GM19023 (cell line): ENCODE data around the gene SENP8.

Source experiments
- ATAC-seq: cut with Tn5 transposase; IDR thresholded peaks from one replicate; pipeline ENCODE4 v1.9.1; 2021; ENCODE audit warnings: mild to moderate bottlenecking, moderate library complexity; ENCODE audit not compliant: unreplicated experiment

The SENP8 gene

DNA sequence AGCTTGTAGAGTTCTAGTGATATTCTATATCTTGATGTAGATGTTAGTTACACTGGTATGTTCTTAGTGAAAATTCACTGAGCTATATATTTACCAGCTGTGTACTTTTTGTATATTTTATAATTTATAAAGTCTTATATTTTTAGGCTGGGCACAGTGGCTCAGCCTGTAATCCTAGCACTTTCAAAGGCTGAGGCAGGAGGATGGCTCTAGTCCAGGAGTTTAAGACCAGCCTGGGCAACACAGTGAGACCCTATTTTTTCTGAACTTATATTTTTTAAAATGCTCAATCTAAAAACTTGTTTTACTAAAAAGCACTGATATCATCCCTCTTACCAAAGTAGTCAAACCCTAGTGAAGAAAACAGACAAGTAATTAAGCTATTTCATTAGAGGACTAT lies 5.4 kb upstream of the SENP8 start:
- no peak for ATAC-seq

DNA sequence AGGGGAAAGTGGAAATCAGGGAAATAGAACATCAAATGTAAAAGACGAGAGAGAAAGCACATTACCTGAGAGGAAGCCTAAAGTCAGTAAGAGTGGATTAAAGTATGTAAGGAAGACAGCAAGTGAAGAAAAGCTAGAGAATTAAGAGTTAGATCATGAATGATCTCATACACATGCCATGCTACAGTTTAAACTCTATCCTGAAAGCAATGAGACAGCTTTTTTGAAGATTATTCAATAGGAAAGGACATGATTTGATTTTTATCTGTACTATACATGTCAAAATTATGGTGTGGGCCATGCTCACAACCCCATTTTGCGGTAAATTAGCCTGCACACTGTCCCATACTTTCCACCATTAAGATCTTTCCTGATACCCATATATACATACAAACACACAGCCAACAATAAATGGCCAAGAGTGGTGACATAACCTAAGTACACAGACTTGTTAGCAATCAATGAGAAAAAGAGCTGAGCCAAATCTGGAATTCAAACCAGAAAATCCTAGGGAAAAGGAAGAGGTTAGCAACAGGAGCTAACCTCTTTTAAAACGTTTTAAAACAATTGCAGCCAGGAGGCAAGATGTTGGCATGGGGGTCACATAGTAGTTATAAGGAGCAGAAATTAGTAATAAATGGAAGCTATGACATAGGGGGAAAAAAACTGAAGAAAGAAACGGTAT lies 4.7 kb upstream of the SENP8 start:
- ATAC-seq = no peak

DNA sequence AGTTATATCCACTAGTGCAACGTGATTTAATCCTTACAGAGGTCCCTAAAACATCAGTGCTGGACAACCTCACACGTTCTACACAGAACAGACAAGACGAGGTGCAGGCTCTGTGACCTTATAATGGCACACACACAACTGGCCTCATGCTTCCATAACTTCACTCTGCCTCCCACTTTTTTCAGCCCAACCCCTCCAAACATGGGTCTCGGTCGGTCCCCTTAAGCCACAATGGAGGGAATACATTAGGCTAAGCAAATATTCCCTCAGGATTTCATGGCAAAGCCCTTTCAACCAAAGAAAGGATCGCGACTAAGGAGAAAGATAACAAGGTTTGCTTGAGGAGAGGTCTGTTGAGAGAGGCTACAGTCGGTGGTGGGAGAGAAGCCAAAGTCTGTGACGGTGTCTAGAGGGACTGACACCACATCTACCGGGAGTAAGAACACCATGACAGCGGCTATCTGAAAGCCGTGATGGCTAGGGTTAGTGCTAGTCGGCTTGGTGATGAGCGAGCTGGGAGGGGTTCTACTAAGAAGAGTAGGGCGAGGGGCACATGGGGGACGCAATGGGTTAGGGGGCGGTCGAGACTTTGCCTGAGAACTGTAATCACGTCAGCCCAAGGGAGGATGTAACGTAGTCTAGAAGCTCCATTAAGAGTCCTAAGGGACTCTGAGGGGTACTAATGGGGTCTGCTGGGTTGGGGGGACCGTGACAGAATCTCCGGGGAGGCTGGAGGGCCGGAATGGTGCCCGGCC lies 1.3 kb upstream of the SENP8 start:
- ATAC-seq = no peak

DNA sequence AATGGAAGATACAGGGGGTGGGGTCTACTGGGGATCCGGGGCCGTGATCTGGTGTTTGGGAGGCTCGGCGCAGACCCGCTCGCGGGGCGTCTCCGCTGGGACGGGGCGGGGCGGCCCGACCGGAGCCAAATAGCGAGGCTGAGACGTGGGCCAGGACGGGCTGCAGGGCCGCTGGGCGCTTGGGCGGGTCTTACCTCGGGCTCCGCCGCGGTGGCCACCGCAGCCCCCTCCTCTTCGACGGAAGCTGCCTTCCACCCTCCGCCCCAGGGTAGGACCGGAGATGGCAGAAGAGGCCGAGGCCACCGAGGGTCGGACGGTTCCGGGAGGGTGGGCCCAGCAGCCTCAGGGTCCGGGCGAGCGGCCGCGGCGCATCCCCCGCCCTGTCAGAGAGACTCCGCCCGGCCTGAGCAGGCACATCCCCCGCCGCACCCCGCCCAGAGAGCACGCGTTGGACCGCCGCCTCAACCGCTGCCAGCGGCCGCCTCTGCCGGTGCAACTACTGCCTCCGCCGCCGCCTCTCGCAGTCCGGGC lies 652 bp upstream of the SENP8 start:
- ATAC-seq = peak; percentile 76

DNA sequence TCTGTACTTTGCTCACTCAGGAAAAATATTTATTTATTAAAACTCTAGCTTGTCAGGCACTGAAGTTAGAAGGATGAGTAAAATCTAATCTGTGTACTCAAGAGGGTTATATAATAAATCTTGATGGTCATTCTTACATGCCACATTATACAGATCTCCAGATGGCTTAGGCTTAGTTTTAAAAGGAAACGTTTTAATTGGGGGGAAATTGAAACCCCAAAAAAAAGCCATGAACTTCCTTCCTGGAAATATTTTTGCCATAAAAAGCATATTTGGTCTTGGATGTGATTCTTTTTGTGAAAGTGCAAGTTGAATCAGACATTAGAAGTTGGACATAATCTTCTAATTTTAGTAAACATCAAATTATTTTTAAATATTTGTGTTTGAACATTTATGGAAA lies 6.0 kb downstream of the SENP8 start:
- no peak for ATAC-seq

DNA sequence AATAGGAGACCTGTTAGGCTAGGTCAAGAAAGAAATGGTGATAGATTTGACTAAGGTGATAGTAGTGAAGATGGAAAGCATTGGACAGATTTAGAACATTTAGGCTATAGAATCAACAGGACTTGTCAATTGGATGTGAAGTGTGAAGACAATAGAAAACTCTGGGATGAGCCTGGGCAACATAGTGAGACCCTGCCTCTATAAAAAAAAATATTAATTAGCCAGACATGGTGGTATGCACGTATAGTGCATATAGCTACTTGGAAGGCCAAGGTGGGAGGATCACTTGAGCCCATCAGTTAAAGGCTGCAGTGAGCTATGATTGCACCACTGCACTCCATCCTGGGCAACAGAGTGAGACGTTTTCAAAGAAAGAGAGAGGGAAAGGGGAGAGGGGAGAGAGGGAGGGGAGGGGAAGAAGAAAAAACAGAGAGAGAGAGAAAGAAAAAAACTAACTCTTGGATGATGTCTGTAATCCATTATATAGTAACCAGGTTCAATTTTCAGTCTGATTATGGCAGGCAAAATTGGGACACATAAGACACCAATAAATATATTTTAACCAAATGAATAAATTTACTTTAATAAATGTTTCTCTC lies 9.6 kb downstream of the SENP8 start:
- ATAC-seq = no peak

DNA sequence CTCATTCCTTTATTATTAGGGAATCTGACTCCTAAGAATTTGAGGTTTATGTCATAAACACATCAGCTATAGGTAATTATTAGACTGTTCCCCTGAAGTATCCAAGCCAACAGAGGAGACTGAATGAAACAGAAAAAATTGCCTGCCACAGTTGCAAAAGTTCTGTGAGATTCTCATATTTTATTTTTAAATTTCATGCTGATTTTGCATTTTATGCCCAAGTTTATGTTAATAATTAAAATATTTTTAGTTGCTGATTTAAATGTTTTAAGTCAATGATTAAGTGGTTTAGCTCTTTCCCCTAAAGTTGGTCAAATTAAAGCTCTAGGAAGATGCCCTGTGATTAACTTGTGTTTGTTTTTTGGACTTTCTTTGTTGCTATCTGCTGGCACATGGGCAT lies 10.2 kb downstream of the SENP8 start:
- no peak for ATAC-seq

DNA sequence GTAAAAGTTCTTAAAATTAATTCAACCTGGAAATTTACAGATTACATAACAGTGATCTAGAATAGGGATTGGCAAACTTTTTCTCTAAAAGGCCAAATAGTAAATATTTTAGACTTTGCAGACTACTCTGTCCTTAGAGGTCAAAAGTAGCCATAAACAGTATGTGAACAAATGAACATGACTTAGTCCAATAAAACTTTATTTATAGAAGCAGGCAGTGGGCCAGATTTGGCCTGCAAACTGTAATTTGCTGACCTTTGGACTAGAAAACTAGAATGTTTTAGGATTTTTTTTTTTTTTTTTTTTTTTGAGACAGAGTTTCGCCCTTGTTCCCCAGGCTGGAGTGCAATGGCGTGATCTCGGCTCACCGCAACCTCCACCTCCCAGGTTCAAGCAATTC lies 12.1 kb downstream of the SENP8 start:
- ATAC-seq = no peak

DNA sequence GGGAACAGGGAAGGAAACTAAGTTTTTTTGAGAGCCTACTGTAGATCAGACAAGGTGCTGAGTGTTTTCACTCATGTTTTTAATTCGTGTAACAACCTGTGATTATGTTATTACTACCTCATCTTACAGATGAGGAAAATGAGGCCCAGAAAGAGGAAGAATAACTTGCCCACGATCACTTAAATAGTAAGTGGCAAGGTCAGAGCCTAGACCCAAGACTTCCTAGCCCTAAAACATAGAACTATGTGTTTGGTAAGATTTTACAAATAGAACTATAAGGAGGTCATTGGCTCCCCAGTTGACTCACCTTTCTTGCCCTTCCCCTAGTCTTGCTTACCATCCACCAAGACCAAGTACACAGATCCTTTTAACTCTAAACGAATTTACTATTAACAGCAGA lies 13.7 kb downstream of the SENP8 start:
- no peak for ATAC-seq

DNA sequence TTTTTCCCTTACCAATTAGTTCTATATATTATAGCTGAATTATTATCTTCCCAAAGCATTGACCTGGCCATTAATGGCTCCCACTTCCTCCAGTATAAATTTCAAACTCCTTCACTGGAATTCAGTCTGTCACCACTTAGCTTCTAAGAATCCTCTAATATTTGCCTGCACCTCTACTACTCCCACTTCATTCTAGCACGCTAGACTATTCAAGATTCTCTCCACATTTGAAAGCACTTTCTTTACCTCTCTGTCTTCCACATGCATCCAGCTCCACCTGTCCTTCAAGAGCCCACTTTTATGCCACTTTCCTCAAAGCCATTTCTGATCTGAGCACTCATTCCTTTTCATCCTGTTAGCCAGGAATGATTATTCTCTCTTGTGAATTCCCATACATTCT lies 15.0 kb downstream of the SENP8 start:
- no peak for ATAC-seq

DNA sequence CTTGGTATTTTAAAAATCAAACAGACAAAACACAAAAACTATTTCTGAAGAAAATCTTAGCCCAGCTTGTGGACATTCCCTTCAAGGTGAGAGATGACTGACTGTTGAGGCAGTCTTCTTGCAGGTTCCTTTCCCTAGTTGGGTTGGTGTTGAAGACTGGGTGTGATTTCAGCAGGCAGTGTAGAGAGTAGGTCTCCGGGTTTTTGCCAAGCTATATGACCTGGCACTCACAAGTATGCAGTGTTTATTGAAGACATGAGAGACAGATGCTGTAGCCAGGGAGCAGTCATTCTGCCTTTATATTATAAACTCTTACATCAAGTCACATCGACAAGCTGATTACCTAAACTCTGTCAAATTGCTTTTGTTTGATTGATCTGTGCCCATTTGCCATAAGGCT lies 17.5 kb downstream of the SENP8 start:
- no peak for ATAC-seq

DNA sequence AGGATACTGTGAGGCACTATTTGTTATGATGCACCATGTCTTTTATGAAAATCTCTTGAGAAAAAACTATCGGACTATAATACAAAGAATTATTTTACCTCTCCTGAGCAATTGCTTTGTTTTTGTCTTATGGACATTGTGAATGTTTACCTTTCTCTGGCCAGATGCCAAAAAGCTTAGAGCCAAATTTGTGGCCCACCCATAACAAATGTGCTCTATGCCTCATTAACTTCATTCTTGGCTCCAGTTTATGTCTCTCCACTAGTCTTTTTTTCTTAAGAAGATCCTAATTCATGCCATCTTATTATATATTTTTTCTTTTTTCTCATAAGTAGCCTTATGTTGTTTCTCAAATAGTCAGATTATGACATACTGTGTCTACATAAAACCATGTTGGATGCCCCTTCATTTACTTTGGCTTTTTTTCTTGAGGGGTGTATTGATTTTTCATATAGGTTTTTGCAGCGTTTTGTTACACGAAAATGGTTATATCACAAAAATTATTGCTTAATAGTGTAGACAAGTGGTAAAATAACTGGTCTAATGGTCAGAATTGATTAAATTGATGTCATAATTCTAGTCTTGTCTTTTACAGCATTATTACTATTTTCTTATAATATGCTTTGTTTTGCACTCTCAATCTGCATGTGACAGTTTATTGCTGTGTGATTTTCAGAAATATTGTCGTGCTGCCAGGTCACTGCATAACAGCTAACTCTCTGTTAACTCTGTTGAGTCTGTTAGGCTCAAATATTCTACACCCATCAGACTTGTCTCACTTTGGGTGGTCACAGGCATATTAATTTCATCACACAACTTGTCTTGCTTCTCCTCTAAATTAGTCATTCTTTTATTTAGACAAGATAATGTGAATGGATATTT lies 18.2 kb downstream of the SENP8 start:
- ATAC-seq = no peak

DNA sequence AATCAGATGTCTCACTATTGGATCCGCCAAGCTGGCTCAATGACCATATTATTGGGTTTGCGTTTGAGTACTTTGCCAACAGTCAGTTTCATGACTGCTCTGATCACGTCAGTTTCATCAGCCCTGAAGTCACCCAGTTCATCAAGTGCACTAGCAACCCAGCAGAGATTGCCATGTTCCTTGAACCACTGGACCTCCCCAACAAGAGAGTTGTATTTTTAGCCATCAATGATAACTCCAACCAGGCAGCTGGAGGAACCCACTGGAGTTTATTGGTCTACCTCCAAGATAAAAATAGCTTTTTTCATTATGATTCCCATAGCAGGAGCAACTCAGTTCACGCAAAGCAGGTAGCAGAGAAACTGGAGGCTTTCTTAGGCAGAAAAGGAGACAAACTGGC lies 21.5 kb downstream of the SENP8 start:
- ATAC-seq = no peak

DNA sequence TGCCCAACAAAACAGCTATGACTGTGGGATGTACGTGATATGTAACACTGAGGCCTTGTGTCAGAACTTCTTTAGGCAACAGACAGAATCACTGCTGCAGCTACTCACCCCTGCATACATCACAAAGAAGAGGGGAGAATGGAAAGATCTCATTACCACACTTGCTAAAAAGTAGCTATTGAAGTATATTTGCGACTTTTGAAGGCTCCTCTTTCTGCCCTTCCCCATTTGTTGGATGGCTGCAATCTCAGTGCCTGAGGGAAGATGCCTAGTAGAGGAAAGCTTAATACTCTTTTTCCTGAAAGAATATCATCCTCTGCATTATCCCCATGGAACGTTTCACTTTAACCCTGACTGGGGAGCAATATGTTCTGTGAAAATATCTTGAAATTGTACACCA lies 21.9 kb downstream of the SENP8 start:
- ATAC-seq = no peak

DNA sequence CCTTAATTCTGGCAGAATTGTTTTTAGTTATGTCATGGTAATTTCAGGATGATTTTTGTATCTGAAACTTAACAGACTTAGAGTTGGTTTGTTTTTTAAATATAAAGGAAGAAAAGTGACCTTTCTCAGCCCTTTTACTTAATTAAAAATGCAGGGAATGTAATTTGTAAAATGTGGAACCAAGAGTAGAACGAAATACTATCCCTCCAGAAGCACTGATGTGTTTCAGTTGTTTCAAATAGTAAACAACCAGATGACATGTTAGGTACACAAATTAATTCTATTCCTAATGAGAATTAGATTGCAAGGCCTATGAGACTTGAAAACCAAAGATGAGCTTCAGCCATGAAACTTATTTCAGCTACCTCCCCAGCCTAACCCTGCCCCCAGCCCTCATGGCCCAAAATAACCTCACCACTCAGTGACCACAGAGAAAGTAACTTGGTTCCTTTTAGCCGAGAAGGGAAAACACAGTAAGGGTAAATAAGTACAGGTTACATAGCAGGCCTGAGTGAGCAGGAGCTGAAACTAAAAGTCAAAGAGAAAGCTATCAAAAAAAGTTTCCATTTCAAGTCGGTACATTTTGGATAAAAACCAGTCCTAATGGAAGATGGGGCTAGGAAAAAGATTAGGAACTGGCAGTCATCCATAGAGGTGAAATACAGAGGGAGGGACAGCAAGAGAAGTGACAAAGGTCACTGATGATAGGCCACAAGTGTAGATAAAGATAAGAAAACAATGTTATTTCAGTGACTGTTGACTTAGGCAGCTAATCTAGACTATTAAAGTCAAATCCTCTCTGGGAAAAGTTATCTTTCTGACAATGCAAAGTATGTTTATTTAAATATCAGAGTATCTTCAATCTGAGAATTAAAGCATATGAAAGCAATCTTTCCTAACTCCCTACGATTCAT lies 23.2 kb downstream of the SENP8 start:
- peak; percentile 99 for ATAC-seq

DNA sequence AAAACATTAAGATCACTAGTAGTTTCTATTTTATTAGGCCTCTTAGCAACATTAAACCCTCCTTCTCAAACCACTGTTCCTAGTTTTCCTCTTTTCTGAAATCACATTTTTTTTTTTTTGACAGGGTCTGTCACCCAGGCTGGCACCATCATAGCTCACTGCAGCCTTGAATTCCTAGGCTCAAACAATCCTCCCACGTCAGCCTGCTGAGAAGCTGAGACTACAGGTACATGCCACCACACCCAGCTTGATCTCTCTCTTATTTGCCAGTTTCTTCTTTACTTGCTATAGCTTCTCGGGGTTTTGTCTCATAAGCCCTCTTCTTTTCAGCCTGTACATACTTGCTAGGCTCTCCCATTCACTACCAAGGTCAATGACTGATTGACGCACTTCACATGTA lies 28.0 kb downstream of the SENP8 start:
- ATAC-seq = no peak

DNA sequence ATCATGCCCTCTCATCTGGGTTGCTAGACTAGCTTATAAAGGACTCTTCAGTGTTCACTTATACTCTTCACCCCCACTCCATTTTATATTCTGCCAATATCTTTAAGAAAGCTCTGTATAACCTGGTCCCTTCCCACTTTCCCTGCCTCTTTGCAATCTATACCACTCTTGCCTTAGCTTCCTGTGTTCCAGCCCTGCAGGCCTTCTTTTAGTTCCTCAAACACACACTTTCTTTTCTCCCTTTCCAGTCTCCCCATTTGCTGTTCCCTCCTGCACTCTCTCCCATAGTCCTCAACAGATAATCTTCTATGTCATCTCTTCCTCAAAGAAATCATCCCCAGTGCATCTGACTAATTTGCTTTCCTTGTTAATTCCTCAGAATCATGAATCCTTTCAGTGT lies 28.7 kb downstream of the SENP8 start:
- ATAC-seq = no peak

DNA sequence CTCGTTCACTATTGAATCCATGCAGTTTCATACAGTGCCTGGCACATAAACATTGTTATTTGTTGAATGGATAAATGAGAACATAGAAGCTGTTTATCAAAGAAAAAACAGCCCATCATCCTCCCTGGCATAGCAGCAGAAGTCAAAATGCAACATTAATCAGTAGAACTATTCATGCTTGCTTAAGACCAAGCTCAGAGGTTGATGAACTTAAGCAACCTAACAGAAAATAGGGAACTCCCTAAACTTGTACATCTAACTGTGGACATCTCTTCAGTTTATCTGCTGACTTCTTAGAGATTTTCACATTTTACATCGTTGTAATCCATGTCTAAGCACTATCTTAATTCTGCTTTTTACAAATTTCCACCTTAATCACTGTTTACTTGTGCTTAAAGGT lies 29.2 kb downstream of the SENP8 start:
- ATAC-seq = no peak

DNA sequence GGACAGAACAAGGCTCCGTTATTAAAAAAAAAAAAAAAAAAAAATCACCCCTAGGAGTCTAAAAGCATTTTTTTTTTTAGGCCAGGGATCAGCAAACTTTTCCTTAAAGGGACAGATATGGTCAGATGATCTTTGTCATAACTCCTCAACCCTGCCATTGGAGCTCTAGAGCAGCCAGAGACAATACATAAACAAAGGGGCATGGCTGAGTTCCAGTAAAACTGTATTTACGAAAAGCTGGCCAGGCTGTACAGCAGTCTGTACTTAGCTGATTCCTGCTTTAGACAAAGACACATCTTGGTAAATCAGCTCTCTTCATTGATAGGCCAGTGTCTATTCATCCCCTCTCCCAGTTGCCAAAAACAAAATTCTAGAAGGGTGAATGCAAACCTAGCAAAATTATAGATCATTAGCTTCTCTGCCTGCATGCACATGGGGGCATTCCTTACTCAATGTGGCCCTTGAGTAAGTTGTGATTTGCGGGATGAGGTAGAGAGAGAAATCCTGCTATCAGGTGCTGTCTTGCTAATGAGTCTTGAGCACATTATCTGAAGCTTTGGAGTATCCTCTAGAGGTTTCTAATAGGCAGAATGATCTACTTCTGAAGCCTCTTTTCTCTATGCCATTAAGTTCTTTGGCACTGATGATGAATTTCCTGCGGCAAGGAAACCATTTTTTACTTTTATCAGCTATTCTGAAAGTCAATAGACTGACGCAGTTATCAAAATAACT lies 35.2 kb downstream of the SENP8 start:
- no peak for ATAC-seq
